ENCODE measurements around the gene AMN1.

DNA sequence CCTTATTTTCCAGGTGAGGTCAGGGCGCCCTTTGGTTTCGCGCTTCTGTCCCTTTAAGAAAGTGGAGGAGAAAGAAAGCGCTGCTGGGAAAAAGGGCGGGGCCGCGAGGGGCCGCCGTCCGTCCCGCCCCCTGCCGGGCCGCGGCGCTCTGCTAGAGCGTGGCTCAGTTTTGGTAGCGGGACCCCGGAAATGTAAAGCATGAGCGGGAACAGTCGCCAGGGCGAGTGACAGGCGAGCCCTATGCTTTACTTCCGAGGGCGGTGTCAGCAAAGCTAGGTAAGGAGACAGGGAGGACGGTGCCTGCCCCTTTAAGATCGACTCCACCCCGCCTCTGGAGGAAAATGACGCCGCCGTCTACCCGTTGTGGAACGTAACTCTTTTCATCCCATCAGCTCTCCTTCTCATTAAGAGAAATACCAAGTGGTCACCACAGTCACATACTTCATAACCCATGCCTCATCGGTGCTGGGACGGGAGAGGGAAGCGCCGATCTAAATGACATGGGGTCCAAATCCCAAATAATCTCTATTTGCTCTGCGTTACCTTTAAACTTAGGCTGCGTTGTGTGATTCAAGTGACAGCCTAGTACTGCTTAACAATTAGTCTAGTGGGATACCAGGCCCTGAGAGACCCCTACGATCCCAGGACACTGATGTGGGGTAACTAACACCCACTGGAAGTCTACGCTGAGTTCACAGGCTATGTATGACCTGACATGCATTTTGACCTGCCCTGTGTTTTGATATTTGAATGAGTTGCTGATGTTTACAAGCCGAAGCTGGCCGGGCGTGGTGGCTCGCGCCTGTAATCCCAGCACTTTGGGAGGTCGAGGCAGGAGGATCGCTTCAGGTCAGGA is 69.5 kb downstream of the AMN1 start, which contains the start of gene ETFBKMT:
- TF ChIP-seq GATA3 (IDR thresholded peaks at IDR 0.05; ENCODE audit: low read depth, low read length) (no peak), GATA2 (IDR thresholded peaks at IDR 0.05; ENCODE audit: low read depth, low read length) (no peak)

All from SH-SY5Y (cell line).